Endothelial cell of umbilical vein (primary cell): ENCODE results near the gene WHRN. TPM values are rescaled to one million over a fixed set of nuclear protein-coding genes. Genes with fewer than 3 reads are reported as not detected.

ENCODE experiments used
- BruUV-seq: library from RNA; stranded (reverse); fragments of 400-500 nt; replicated peaks from 2 replicates; lab custom pipeline; 2021; lab: Mats Ljungman, UMichigan
- CTCF ChIA-PET: fragments of 300-600, 350-600 bp; sonication (Branson Sonifier 250); formaldehyde crosslinking; loops from one replicate; lab custom pipeline; 2021; ENCODE audit warnings: antibody characterized with exemption, inconsistent platforms; lab: Charles Lee
- POLR2A ChIA-PET: fragments of 300-600, 350-600 bp; sonication (Branson Sonifier 250); formaldehyde crosslinking; loops from one replicate; lab custom pipeline; 2021; ENCODE audit warnings: antibody characterized with exemption, inconsistent platforms; lab: Charles Lee
- DNase-seq: peaks from one replicate; pipeline ENCODE4 v3.0.0-alpha.2; 2011; ENCODE audit warnings: low read depth, low spot score
- FAIRE-seq: peaks from 2 replicates; lab custom pipeline; 2011; peaks lifted over from hg19 to GRCh38; lab: Jason Lieb, UNC
- H2AFZ ChIP-seq: 2 replicates; pipeline ENCODE4 v1.6.0; 2012; ENCODE audit warnings: low read depth, low read length, control low read depth, inconsistent platforms
- H3K27ac ChIP-seq: 2 replicates; pipeline ENCODE4 v1.5.1; 2011; ENCODE audit warnings: low read depth, mild to moderate bottlenecking, control low read depth, low read length, moderate library complexity; ENCODE audit not compliant: insufficient read depth
- H3K27me3 ChIP-seq, 2 experiments: 2 replicates each; pipeline versions ENCODE4 v1.6.0 to v1.6.1; 2011; ENCODE audit warnings: low read length in 2 of 2, mixed read lengths in 1 of 2; ENCODE audit not compliant: control insufficient read depth in 2 of 2, insufficient read depth in 2 of 2
- H3K36me3 ChIP-seq, 2 experiments: 2 replicates in 1 of 2; 3 replicates in 1 of 2; pipeline ENCODE4 v1.5.1; 2011; ENCODE audit warnings: low read length in 2 of 2, mild to moderate bottlenecking in 1 of 2, moderate library complexity in 1 of 2; ENCODE audit not compliant: control insufficient read depth in 2 of 2, insufficient read depth in 2 of 2; ENCODE audit errors: extremely low read depth in 1 of 2
- H3K4me1 ChIP-seq: 3 replicates; pipeline ENCODE4 v1.5.1; 2011; ENCODE audit warnings: mild to moderate bottlenecking, low read length; ENCODE audit not compliant: control insufficient read depth, insufficient read depth; ENCODE audit errors: extremely low read depth
- H3K4me2 ChIP-seq: 2 replicates; pipeline ENCODE4 v1.6.1; 2011; ENCODE audit warnings: low read length, control low read depth, mixed read lengths; ENCODE audit not compliant: insufficient read depth
- H3K4me3 ChIP-seq, 3 experiments: fragments of 200-600 bp in 1 of 3; sonication (generic), shearing (Covaris generic) in 1 of 3; replicated peaks in 1 of 3; 2 replicates each; pipeline ENCODE4 v1.5.1; 2011 to 2016; ENCODE audit warnings: control low read depth in 3 of 3, low read length in 3 of 3, mild to moderate bottlenecking in 2 of 3, inconsistent platforms in 1 of 3, low read depth in 1 of 3, moderate library complexity in 1 of 3; ENCODE audit not compliant: insufficient read depth in 1 of 3
- H3K79me2 ChIP-seq: 2 replicates; pipeline ENCODE4 v1.6.0; 2012; ENCODE audit warnings: low read length, inconsistent platforms; ENCODE audit not compliant: control insufficient read depth, insufficient read depth
- H3K9ac ChIP-seq: replicated peaks from 2 replicates; pipeline ENCODE3; 2011; ENCODE audit warnings: low read length, control low read depth; ENCODE audit not compliant: insufficient read depth; ENCODE audit errors: extremely low read depth
- H3K9me1 ChIP-seq: replicated peaks from 3 replicates; pipeline ENCODE4 v1.6.0; 2011; ENCODE audit warnings: mild to moderate bottlenecking, low read length; ENCODE audit not compliant: control insufficient read depth, insufficient read depth; ENCODE audit errors: extremely low read depth
- H3K9me3 ChIP-seq: replicated peaks from 2 replicates; pipeline ENCODE4 v1.5.1; 2012; ENCODE audit warnings: low read length, inconsistent platforms; ENCODE audit not compliant: control insufficient read depth, insufficient read depth
- H4K20me1 ChIP-seq: replicated peaks from 2 replicates; pipeline ENCODE3; 2011; ENCODE audit warnings: mild to moderate bottlenecking, low read length; ENCODE audit not compliant: control insufficient read depth, insufficient read depth; ENCODE audit errors: extremely low read depth
- EZH2 ChIP-seq: IDR thresholded peaks from 2 replicates; pipeline ENCODE4 v1.6.1; 2012; ENCODE audit warnings: borderline replicate concordance, low read depth, mild to moderate bottlenecking, moderate library complexity, low read length, inconsistent platforms; ENCODE audit not compliant: severe bottlenecking
- FOS ChIP-seq: IDR thresholded peaks from 2 replicates; pipeline ENCODE4 v1.6.1; 2011; ENCODE audit warnings: mild to moderate bottlenecking, low read length, moderate library complexity, borderline replicate concordance; ENCODE audit not compliant: insufficient read depth
- GATA2 ChIP-seq: IDR thresholded peaks from 2 replicates; pipeline ENCODE4 v1.7.0; 2011; ENCODE audit warnings: low read depth, mild to moderate bottlenecking, moderate library complexity, mixed read lengths, low read length; ENCODE audit not compliant: insufficient read length, insufficient read depth
- JUN ChIP-seq: IDR thresholded peaks from 2 replicates; pipeline ENCODE4 v1.6.1; 2011; ENCODE audit warnings: borderline replicate concordance, low read depth; ENCODE audit not compliant: insufficient read length, insufficient read depth
- MYC ChIP-seq: IDR thresholded peaks from one replicate; pipeline ENCODE4 v1.6.1; 2011; ENCODE audit warnings: mild to moderate bottlenecking, low read depth, low read length
- POLR2A ChIP-seq: IDR thresholded peaks from 2 replicates; pipeline ENCODE4 v1.6.1; 2012; ENCODE audit warnings: low read depth, mild to moderate bottlenecking, control low read depth, low read length
- POLR2AphosphoS5 ChIP-seq: IDR thresholded peaks from 2 replicates; pipeline ENCODE4 v1.6.1; 2012; ENCODE audit warnings: low read depth, mild to moderate bottlenecking, control low read depth, low read length, moderate library complexity; ENCODE audit not compliant: insufficient read depth
- dilution Hi-C: fragments of 300-500 bp; cut with MboI; formaldehyde crosslinking; loops from one replicate; pipeline ENCODE4 v1.15.0; 2019; ENCODE audit warnings: low sequenced_read_pairs; ENCODE audit not compliant: extremely low pct_ligation_motif_present
- intact Hi-C: fragments of 100-400 bp; cut with micrococcal nuclease; formaldehyde crosslinking; loops from one replicate; pipeline ENCODE4 v1.10.0; 2022
- polyA plus RNA-seq, 4 experiments: library from polyadenylated mRNA; depleted of rRNA in 3 of 4; stranded (reverse) in 3 of 4; unstranded in 1 of 4; fragments of >200 nt; gene quantifications; 2 replicates each; pipeline versions ENCODE4 v1.2.1 to v1.2.3, GENCODE V29; 2011 to 2012; ENCODE audit warnings: missing spikeins in 1 of 4
- total RNA-seq: library from RNA; stranded (reverse); gene quantifications from 2 replicates; pipeline ENCODE4 v1.2.3, GENCODE V29; 2021
- TF ChIP-seq, protein P1 (sequence below): IDR thresholded peaks from 2 replicates; pipeline ENCODE4 v1.6.1; 2011; ENCODE audit not compliant: insufficient read depth, insufficient read length
- TF ChIP-seq, protein P2 (sequence below), 2 donors: IDR thresholded peaks; 1 replicate in 1 of 2; 2 replicates in 1 of 2; pipeline ENCODE4 v1.5.1; 2011; ENCODE audit warnings: low read length in 2 of 2, mild to moderate bottlenecking in 2 of 2, moderate library complexity in 2 of 2, control low read depth in 1 of 2, inconsistent platforms in 1 of 2, low read depth in 1 of 2; ENCODE audit not compliant: insufficient read depth in 1 of 2; ENCODE audit errors: extremely low read depth in 1 of 2

The WHRN gene
- total and polyA plus RNA-seq, 2 donors (not counting 3 experiments of a cell fraction or from before 2014, with no cell fraction given) = 0.35 to 0.69 TPM

DNA sequence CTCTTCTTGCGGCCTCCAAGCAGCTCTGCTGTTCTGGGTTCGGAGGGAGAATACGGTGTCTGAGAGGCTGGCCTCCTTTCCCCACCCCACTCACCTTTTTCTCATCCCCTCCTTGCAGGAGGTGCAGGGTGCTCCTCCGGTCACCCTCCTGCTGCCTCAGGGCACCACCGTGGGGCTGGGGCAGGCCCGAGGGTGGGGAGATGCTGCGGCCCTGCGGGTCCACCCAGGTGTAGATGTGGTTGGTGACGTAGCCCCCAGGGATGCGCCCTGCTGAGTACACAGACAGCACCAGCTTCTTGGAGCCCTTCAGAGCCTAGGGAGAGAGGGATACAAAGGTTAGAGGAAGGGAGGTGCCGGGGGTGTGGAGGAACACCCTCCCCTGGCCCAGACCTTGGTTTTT lies 26.8 kb downstream of the WHRN start:
- TF ChIP-seq, protein P1, sequence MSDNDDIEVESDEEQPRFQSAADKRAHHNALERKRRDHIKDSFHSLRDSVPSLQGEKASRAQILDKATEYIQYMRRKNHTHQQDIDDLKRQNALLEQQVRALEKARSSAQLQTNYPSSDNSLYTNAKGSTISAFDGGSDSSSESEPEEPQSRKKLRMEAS = no peak
- no peak for TF ChIP-seq FOS
- TF ChIP-seq GATA2 = no peak
- no peak for TF ChIP-seq JUN
- TF ChIP-seq EZH2 = no peak
- no peak for TF ChIP-seq POLR2AphosphoS5
- no peak for TF ChIP-seq MYC
- TF ChIP-seq, protein P2, sequence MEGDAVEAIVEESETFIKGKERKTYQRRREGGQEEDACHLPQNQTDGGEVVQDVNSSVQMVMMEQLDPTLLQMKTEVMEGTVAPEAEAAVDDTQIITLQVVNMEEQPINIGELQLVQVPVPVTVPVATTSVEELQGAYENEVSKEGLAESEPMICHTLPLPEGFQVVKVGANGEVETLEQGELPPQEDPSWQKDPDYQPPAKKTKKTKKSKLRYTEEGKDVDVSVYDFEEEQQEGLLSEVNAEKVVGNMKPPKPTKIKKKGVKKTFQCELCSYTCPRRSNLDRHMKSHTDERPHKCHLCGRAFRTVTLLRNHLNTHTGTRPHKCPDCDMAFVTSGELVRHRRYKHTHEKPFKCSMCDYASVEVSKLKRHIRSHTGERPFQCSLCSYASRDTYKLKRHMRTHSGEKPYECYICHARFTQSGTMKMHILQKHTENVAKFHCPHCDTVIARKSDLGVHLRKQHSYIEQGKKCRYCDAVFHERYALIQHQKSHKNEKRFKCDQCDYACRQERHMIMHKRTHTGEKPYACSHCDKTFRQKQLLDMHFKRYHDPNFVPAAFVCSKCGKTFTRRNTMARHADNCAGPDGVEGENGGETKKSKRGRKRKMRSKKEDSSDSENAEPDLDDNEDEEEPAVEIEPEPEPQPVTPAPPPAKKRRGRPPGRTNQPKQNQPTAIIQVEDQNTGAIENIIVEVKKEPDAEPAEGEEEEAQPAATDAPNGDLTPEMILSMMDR (IDR thresholded peaks at IDR 0.05; ENCODE audit: extremely low read depth in 1 of 2, insufficient read depth in 1 of 2, low read depth in 1 of 2, low read length in 2 of 2) = no peak
- no peak for TF ChIP-seq POLR2A
- Histone ChIP-seq H3K9me1 (no peaks in the 10 kb centered on the region), H3K4me2 (no peak overlapping the region), H2AFZ (no peak overlapping the region), H3K4me1 (no peaks in the 10 kb centered on the region), H3K27me3 (peaks cover 0 to 8% of the 10 kb centered on the region in 2 experiments), H3K79me2 (no peaks in the 10 kb centered on the region), H3K4me3 (no peak overlapping the region), H3K36me3 (no peaks in the 10 kb centered on the region), H3K27ac (no peak overlapping the region), H4K20me1 (no peaks in the 10 kb centered on the region), H3K9ac (no peak overlapping the region), H3K9me3 (no peaks in the 10 kb centered on the region)
- POLR2A ChIA-PET = no interaction called here
- FAIRE-seq (no peak), DNase-seq (no peak)
- intact Hi-C loops = no loop called here
- dilution Hi-C loops = no loop called here
- CTCF ChIA-PET = interaction anchor here (1.3 to 1.6 kb wide), 2 partner anchors 9 to 175 kb away, joined by 4 to 5 read pairs; no protein-coding TSS in a partner anchor
- no TSS peak for BruUV-seq
